Breast epithelium (tissue), 4 donors: ENCODE measurements around the gene KIAA0513. TPM values are rescaled to one million over a fixed set of nuclear protein-coding genes. Genes with fewer than 3 reads are reported as not detected.

Experiments used
- DNase-seq, 2 donors: peaks; one replicate each; pipeline ENCODE4 v3.0.0-alpha.2; 2019; ENCODE audit warnings: low spot score in 2 of 2
- H3K27ac ChIP-seq, 2 donors: fragments of 200-600 bp; sonication (generic) in 1 of 2; one replicate each; pipeline ENCODE4 v1.5.1; 2016 to 2019; ENCODE audit warnings: mild to moderate bottlenecking in 1 of 2
- H3K27me3 ChIP-seq, 2 donors: fragments of 200-600 bp; sonication (generic) in 1 of 2; one replicate each; pipeline versions ENCODE4 v1.5.1 to v1.6.0; 2017 to 2019; ENCODE audit warnings: control low read depth in 1 of 2, mild to moderate bottlenecking in 1 of 2
- H3K36me3 ChIP-seq: fragments of 200-600 bp; one replicate; pipeline ENCODE4 v1.5.1; 2019
- H3K4me1 ChIP-seq, 2 donors: fragments of 200-600 bp; sonication (generic); one replicate each; pipeline ENCODE4 v1.5.1; 2016 to 2019; ENCODE audit warnings: control low read depth in 1 of 2
- H3K4me3 ChIP-seq, 3 donors: fragments of 200-600 bp; sonication (generic); 1 replicate in 2 of 3; 2 replicates in 1 of 3; pipeline ENCODE4 v1.5.1; 2016 to 2019; ENCODE audit warnings: mild to moderate bottlenecking in 3 of 3, moderate library complexity in 2 of 3
- H3K9me3 ChIP-seq, 2 donors: fragments of 200-600 bp; sonication (generic) in 1 of 2; one replicate each; pipeline ENCODE4 v1.5.1; 2016 to 2019; ENCODE audit warnings: control low read depth in 1 of 2
- CTCF ChIP-seq, 3 donors: fragments of 450-650 bp; IDR thresholded peaks; one replicate each; pipeline ENCODE4 v1.5.1; 2016 to 2017; ENCODE audit warnings: antibody characterized with exemption in 3 of 3, mild to moderate bottlenecking in 3 of 3, moderate library complexity in 3 of 3
- POLR2A ChIP-seq: fragments of 450-650 bp; IDR thresholded peaks from one replicate; pipeline ENCODE4 v1.6.1; 2016; ENCODE audit warnings: antibody characterized with exemption, mild to moderate bottlenecking, moderate library complexity
- POLR2AphosphoS5 ChIP-seq, 3 donors: sonication (generic); formaldehyde crosslinking; IDR thresholded peaks; one replicate each; pipeline ENCODE4 v1.6.1; 2017; ENCODE audit warnings: antibody characterized with exemption in 3 of 3
- intact Hi-C: fragments of 100-400 bp; cut with DNase I; formaldehyde crosslinking; loops from one replicate; pipeline ENCODE4 v1.15.1; 2023; ENCODE audit warnings: low total_unique reads
- total RNA-seq, 3 donors: library from RNA; depleted of rRNA; stranded (reverse); fragments of >200 nt; gene quantifications; one replicate each; pipeline ENCODE4 v1.1.0, GENCODE V29; 2016

The KIAA0513 gene
- total RNA-seq, 3 donors from 2014 or later, result 7.6 to 16.2 (median 10.8) TPM

- no peak for TF ChIP-seq POLR2AphosphoS5 (IDR thresholded peaks at IDR 0.05)
- TF ChIP-seq POLR2A, result no peak
- no peak for TF ChIP-seq CTCF (IDR thresholded peaks at IDR 0.05)
- Histone ChIP-seq H3K27ac (no peak overlapping the region), H3K27me3 (peaks cover 0 to 15% of the 10 kb centered on the region in 2 donors), H3K9me3 (no peaks in the 10 kb centered on the region), H3K36me3 (no peaks in the 10 kb centered on the region), H3K4me3 (no peak overlapping the region), H3K4me1 (no peaks in the 10 kb centered on the region)
- no peak for DNase-seq
- intact Hi-C loops, result no loop called here
Observed at GRCh38 chr16:85096921-85097320, 69.3 kb downstream of the KIAA0513 start.

GRCh38 chr16:85098565-85098964 is 71.0 kb downstream of the KIAA0513 start:
- intact Hi-C loops, result no loop called here
- peaks cover 0 to 15% of the 10 kb centered on the region in 2 donors for H3K27me3 ChIP-seq
- H3K4me3 ChIP-seq, result no peak overlapping the region
- DNase-seq, result no peak
- no peaks in the 10 kb centered on the region for H3K4me1 ChIP-seq
- TF ChIP-seq POLR2AphosphoS5 (IDR thresholded peaks at IDR 0.05) (no peak), POLR2A (no peak), CTCF (IDR thresholded peaks at IDR 0.05) (no peak)
- no peak overlapping the region for H3K27ac ChIP-seq
- H3K36me3 ChIP-seq, result no peaks in the 10 kb centered on the region
- H3K9me3 ChIP-seq, result no peaks in the 10 kb centered on the region

- no peaks in the 10 kb centered on the region for H3K36me3 ChIP-seq
- H3K4me3 ChIP-seq, result no peak overlapping the region
- no peaks in the 10 kb centered on the region for H3K4me1 ChIP-seq
- DNase-seq, result no peak
- TF ChIP-seq POLR2AphosphoS5 (IDR thresholded peaks at IDR 0.05) (no peak), POLR2A (no peak), CTCF (IDR thresholded peaks at IDR 0.05) (no peak)
- H3K9me3 ChIP-seq, result no peaks in the 10 kb centered on the region
- H3K27ac ChIP-seq, result no peak overlapping the region
- H3K27me3 ChIP-seq, result peaks cover 0 to 15% of the 10 kb centered on the region in 2 donors
- intact Hi-C loops, result no loop called here
Observed at GRCh38 chr16:85100265-85100664, 72.7 kb downstream of the KIAA0513 start.

GRCh38 chr16:85101956-85102630 is 74.5 kb downstream of the KIAA0513 start:
- H3K27ac ChIP-seq, result no peak overlapping the region
- no peak for DNase-seq
- intact Hi-C loops, result no loop called here
- TF ChIP-seq CTCF (IDR thresholded peaks at IDR 0.05) (no peak), POLR2AphosphoS5 (IDR thresholded peaks at IDR 0.05) (no peak), POLR2A (no peak)
- no peaks in the 10 kb centered on the region for H3K9me3 ChIP-seq
- H3K4me1 ChIP-seq, result no peaks in the 10 kb centered on the region
- H3K27me3 ChIP-seq, result peaks cover 0 to 10% of the 10 kb centered on the region in 2 donors
- H3K36me3 ChIP-seq, result no peaks in the 10 kb centered on the region
- H3K4me3 ChIP-seq, result no peak overlapping the region

GRCh38 chr16:85103114-85104079 is 75.8 kb downstream of the KIAA0513 start:
- no peaks in the 10 kb centered on the region for H3K9me3 ChIP-seq
- intact Hi-C loops, result no loop called here
- no peaks in the 10 kb centered on the region for H3K36me3 ChIP-seq
- H3K27ac ChIP-seq, result no peak overlapping the region
- no peaks in the 10 kb centered on the region for H3K4me1 ChIP-seq
- H3K4me3 ChIP-seq, result no peak overlapping the region
- DNase-seq, result no peak
- no peaks in the 10 kb centered on the region for H3K27me3 ChIP-seq
- TF ChIP-seq POLR2A (no peak), POLR2AphosphoS5 (IDR thresholded peaks at IDR 0.05) (no peak), CTCF (IDR thresholded peaks at IDR 0.05) (no peak)
